Astrocyte (in vitro differentiated cells and primary cell): ENCODE results near the gene GALK2. TPM values are rescaled to one million over a fixed set of nuclear protein-coding genes. Genes with fewer than 3 reads are reported as not detected.

Experiments used
- DNase-seq: peaks from one replicate; pipeline ENCODE4 v3.0.0-alpha.2; 2010; ENCODE audit warnings: low read depth
- FAIRE-seq: peaks from 2 replicates; lab custom pipeline; 2011; peaks lifted over from hg19 to GRCh38; lab: Jason Lieb, UNC
- H2AFZ ChIP-seq: 2 replicates; pipeline ENCODE4 v1.6.0; 2012; ENCODE audit warnings: low read depth, low read length, inconsistent platforms
- H3K27ac ChIP-seq: 2 replicates; pipeline ENCODE4 v1.5.1; 2011; ENCODE audit warnings: low read depth, low read length, inconsistent platforms
- H3K27me3 ChIP-seq: 2 replicates; pipeline ENCODE4 v1.6.0; 2011; ENCODE audit warnings: low read length, inconsistent platforms; ENCODE audit not compliant: insufficient read depth
- H3K36me3 ChIP-seq: 2 replicates; pipeline ENCODE4 v1.5.1; 2011; ENCODE audit warnings: low read length, inconsistent platforms; ENCODE audit not compliant: insufficient read depth
- H3K4me1 ChIP-seq: 2 replicates; pipeline ENCODE4 v1.5.1; 2011; ENCODE audit warnings: low read length, inconsistent platforms; ENCODE audit not compliant: insufficient read depth
- H3K4me2 ChIP-seq: 2 replicates; pipeline ENCODE4 v1.6.0; 2012; ENCODE audit warnings: low read length, inconsistent platforms
- H3K4me3 ChIP-seq: 2 replicates; pipeline ENCODE4 v1.5.1; 2011; ENCODE audit warnings: low read depth, mild to moderate bottlenecking, low read length, inconsistent platforms; ENCODE audit not compliant: insufficient read depth
- H3K79me2 ChIP-seq: 2 replicates; pipeline ENCODE4 v1.6.0; 2012; ENCODE audit warnings: mild to moderate bottlenecking, low read length, inconsistent platforms; ENCODE audit not compliant: insufficient read depth
- H3K9ac ChIP-seq: 2 replicates; pipeline ENCODE4 v1.6.0; 2012; ENCODE audit warnings: mild to moderate bottlenecking, low read length, inconsistent platforms
- H3K9me3 ChIP-seq: 2 replicates; pipeline ENCODE4 v1.5.1; 2012; ENCODE audit warnings: low read depth, mild to moderate bottlenecking, low read length, inconsistent platforms; ENCODE audit not compliant: insufficient read depth
- H4K20me1 ChIP-seq: 2 replicates; pipeline ENCODE4 v1.6.0; 2012; ENCODE audit warnings: low read length, inconsistent platforms; ENCODE audit not compliant: insufficient read depth
- H3K27ac Mint-ChIP-seq: one replicate; pipeline ENCODE4 v1.8.0; 2021; ENCODE audit warnings: mild to moderate bottlenecking, mixed read lengths; ENCODE audit not compliant: unreplicated experiment
- H3K27me3 Mint-ChIP-seq: one replicate; pipeline ENCODE4 v1.8.0; 2021; ENCODE audit warnings: low read depth, mixed read lengths; ENCODE audit not compliant: unreplicated experiment
- H3K36me3 Mint-ChIP-seq: one replicate; pipeline ENCODE4 v1.8.0; 2021; ENCODE audit warnings: low read depth, mixed read lengths; ENCODE audit not compliant: unreplicated experiment
- H3K4me1 Mint-ChIP-seq: one replicate; pipeline ENCODE4 v1.8.0; 2021; ENCODE audit warnings: low read depth, mixed read lengths; ENCODE audit not compliant: unreplicated experiment
- H3K4me3 Mint-ChIP-seq: one replicate; pipeline ENCODE4 v1.8.0; 2021; ENCODE audit warnings: mild to moderate bottlenecking, moderate library complexity, mixed read lengths; ENCODE audit not compliant: unreplicated experiment
- H3K9me3 Mint-ChIP-seq: one replicate; pipeline ENCODE4 v1.8.0; 2021; ENCODE audit warnings: mild to moderate bottlenecking, mixed read lengths; ENCODE audit not compliant: unreplicated experiment
- CTCF ChIP-seq: IDR thresholded peaks from 2 replicates; pipeline ENCODE4 v1.5.1; 2011; ENCODE audit warnings: low read depth, mild to moderate bottlenecking, inconsistent platforms, low read length, moderate library complexity; ENCODE audit not compliant: insufficient read depth
- EZH2 ChIP-seq: IDR thresholded peaks from 2 replicates; pipeline ENCODE4 v1.6.1; 2012; ENCODE audit warnings: mild to moderate bottlenecking, low read length, inconsistent platforms; ENCODE audit not compliant: insufficient read depth
- total RNA-seq: library from RNA; stranded (reverse); gene quantifications from 2 replicates; pipeline ENCODE4 v1.2.1, GENCODE V29; 2021

The GALK2 gene
- total RNA-seq, 1 donor from 2014 or later: 21.4 TPM

GRCh38 chr15:49372366-49372765 lies 202.3 kb downstream of the GALK2 start:
- no peaks in the 10 kb centered on the region for H3K4me1 Mint-ChIP-seq
- H3K4me1 ChIP-seq: no peaks in the 10 kb centered on the region

GRCh38 chr15:49379996-49380395 lies 209.9 kb downstream of the GALK2 start:
- Histone ChIP-seq H3K4me1 (no peaks in the 10 kb centered on the region), H3K9ac (no peak overlapping the region), H3K27ac (no peak overlapping the region), H3K79me2 (no peaks in the 10 kb centered on the region), H3K9me3 (no peaks in the 10 kb centered on the region), H3K36me3 (no peaks in the 10 kb centered on the region), H2AFZ (no peak overlapping the region), H3K4me3 (no peak overlapping the region), H3K4me2 (no peak overlapping the region), H3K27me3 (no peaks in the 10 kb centered on the region), H4K20me1 (no peaks in the 10 kb centered on the region)
- Mint-ChIP-seq H3K36me3 (peaks cover 1% of the 10 kb centered on the region), H3K4me3 (no peak overlapping the region), H3K27ac (no peak overlapping the region), H3K9me3 (no peaks in the 10 kb centered on the region), H3K27me3 (no peaks in the 10 kb centered on the region), H3K4me1 (no peaks in the 10 kb centered on the region)
- TF ChIP-seq CTCF (no peak), EZH2 (no peak)
- no peak for DNase-seq
- no peak for FAIRE-seq

More at GRCh38 chr15:49372366-49372765, 202.3 kb downstream of the GALK2 start:
- Mint-ChIP-seq H3K27ac (no peak overlapping the region), H3K9me3 (no peaks in the 10 kb centered on the region), H3K27me3 (no peaks in the 10 kb centered on the region), H3K4me3 (no peak overlapping the region), H3K36me3 (no peaks in the 10 kb centered on the region)
- H3K4me3 ChIP-seq: no peak overlapping the region
- FAIRE-seq (no peak), DNase-seq (no peak)
- no peaks in the 10 kb centered on the region for H3K36me3 ChIP-seq
- no peak overlapping the region for H3K4me2 ChIP-seq
- no peaks in the 10 kb centered on the region for H3K79me2 ChIP-seq
- no peaks in the 10 kb centered on the region for H4K20me1 ChIP-seq
- TF ChIP-seq CTCF: no peak
- TF ChIP-seq EZH2: no peak
- H3K27me3 ChIP-seq: no peaks in the 10 kb centered on the region
- H2AFZ ChIP-seq: no peak overlapping the region
- H3K27ac ChIP-seq: no peak overlapping the region
- no peaks in the 10 kb centered on the region for H3K9me3 ChIP-seq
- no peak overlapping the region for H3K9ac ChIP-seq

GRCh38 chr15:49380912-49381311 lies 210.9 kb downstream of the GALK2 start:
- Histone ChIP-seq H3K27me3 (no peaks in the 10 kb centered on the region), H3K4me1 (no peaks in the 10 kb centered on the region), H3K79me2 (no peaks in the 10 kb centered on the region), H3K36me3 (no peaks in the 10 kb centered on the region), H3K9ac (no peak overlapping the region), H3K4me2 (no peak overlapping the region), H3K27ac (no peak overlapping the region), H3K4me3 (no peak overlapping the region), H2AFZ (no peak overlapping the region), H4K20me1 (no peaks in the 10 kb centered on the region), H3K9me3 (no peaks in the 10 kb centered on the region)
- TF ChIP-seq CTCF (no peak), EZH2 (no peak)
- Mint-ChIP-seq H3K27ac (no peak overlapping the region), H3K27me3 (no peaks in the 10 kb centered on the region), H3K4me1 (no peaks in the 10 kb centered on the region), H3K36me3 (peaks cover 1% of the 10 kb centered on the region), H3K9me3 (no peaks in the 10 kb centered on the region), H3K4me3 (no peak overlapping the region)
- DNase-seq (no peak), FAIRE-seq (no peak)
